Activated naive CD8-positive, alpha-beta T cell treated with anti-CD3 and anti-CD28 coated beads for 36 hours (primary cell): ENCODE results near the gene HCFC1. TPM values are rescaled to one million over a fixed set of nuclear protein-coding genes. Genes with fewer than 3 reads are reported as not detected.
"Not testable (repeated sequence)": the region's sequence is repeated elsewhere in the genome, so short reads cannot be mapped to it uniquely, and the experiment has no call there.

Source experiments
- DNase-seq: peaks from one replicate; pipeline ENCODE4 v3.0.0; 2021
- H3K27ac Mint-ChIP-seq: one replicate; pipeline ENCODE4 v1.8.0; 2022; ENCODE audit warnings: mild to moderate bottlenecking, moderate library complexity, mixed read lengths
- H3K27me3 Mint-ChIP-seq: one replicate; pipeline ENCODE4 v1.8.0; 2022; ENCODE audit warnings: mild to moderate bottlenecking, mixed read lengths
- H3K36me3 Mint-ChIP-seq: one replicate; pipeline ENCODE4 v1.8.0; 2021; ENCODE audit warnings: mild to moderate bottlenecking, mixed read lengths
- H3K4me1 Mint-ChIP-seq: one replicate; pipeline ENCODE4 v1.8.0; 2021; ENCODE audit warnings: mixed read lengths
- H3K4me3 Mint-ChIP-seq: one replicate; pipeline ENCODE4 v1.8.0; 2022; ENCODE audit warnings: mild to moderate bottlenecking, moderate library complexity, mixed read lengths
- H3K9me3 Mint-ChIP-seq: one replicate; pipeline ENCODE4 v1.8.0; 2022; ENCODE audit warnings: mixed read lengths
- total RNA-seq, 2 experiments: library from RNA; stranded (reverse); gene quantifications; one replicate each; pipeline ENCODE4 v1.2.3, GENCODE V29; 2021

Gene HCFC1
- total RNA-seq, 2 experiments from 2014 or later, result 140 to 142 TPM

DNA sequence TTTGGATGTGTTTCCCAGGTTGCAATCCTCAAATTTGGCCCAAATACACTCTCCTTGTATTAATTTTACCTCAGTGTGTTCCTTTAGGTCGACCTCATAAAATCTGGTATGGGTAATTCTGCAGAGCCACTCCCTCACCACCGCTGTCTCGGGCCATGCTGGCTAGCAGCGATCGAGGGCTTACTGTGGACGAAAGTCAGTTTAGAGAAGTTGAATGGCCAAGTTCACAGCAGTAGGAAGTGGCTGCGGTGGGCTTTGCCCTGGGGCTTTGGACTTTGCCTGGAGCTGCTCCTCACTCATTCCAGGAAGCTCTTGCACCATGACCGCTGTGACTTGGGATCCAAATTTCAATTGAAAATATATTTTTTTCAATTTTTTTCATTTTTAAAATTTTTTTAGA, 20.6 kb upstream of the HCFC1 start:
- H3K36me3 Mint-ChIP-seq, result no peaks in the 10 kb centered on the region
- H3K4me1 Mint-ChIP-seq, result peaks cover 13% of the 10 kb centered on the region
- no peaks in the 10 kb centered on the region for H3K27me3 Mint-ChIP-seq
- peaks cover 1% of the 10 kb centered on the region for H3K9me3 Mint-ChIP-seq
- no peak overlapping the region for H3K27ac Mint-ChIP-seq
- H3K4me3 Mint-ChIP-seq, result no peak overlapping the region
- DNase-seq, result no peak

DNA sequence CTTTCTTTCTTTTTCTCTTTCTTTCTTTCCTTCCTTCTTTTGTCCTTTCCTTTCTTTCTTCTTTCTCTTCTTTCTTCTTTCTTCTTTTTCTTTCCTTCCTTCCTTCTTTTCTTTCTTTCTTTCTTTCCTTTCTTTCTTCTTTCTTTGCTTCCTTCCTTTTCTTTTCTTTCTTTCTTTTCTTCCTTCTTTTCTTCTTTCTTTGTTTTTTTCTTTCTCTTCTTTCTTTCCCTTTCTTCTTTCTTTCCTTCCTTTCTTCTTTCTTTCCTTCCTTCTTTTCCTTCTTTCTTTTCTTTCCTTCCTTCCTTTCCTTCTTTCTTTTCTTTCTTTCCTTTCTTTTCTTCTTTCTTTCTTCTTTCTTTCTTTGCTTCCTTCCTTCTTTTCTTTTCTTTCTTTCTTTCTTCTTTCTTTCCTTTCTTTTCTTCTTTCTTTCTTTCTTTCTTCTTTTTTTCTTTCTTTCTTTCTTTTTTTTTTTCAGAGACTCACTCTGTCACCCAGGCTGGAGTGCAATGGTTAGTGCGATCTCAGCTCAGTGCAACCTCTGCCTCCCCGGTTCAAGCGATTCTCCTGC, 19.5 kb upstream of the HCFC1 start:
- no peak overlapping the region for H3K4me3 Mint-ChIP-seq

DNA sequence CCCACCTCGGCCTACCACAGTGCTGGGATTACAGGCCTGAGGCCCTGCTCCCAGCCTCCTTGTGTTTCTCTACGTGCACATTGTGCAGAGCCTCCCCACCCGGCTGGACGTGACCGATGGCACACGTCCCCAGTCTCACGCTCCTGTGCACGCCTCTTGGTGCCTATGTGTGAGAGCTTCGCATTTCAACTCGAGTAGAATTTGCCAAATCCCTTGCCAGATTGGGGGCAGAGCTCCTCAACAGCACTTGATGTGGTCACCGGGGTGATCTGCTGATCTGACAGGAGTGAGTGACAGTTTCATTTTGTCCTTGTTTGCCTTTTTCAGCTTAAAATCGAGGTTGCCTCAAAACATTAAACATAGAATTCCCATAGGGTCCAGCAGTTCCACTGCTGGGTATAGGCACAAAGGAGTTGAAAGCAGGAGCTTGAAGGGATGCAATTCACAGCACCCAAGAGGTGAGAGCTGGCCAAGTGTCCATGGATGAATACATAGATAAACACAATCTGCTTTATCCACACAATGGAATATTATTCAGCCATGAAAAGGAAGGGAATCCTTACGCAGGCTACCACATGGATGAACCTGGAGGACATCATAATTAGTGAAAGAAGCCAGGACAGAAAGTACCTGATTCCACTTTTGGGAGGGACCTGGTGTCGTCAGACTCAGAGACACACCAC, 18.5 kb upstream of the HCFC1 start:
- Mint-ChIP-seq H3K27ac (peak overlapping the region; percentile 85), H3K36me3 (no peaks in the 10 kb centered on the region), H3K27me3 (no peaks in the 10 kb centered on the region), H3K4me1 (peaks cover 14% of the 10 kb centered on the region), H3K9me3 (peaks cover 1% of the 10 kb centered on the region), H3K4me3 (peak overlapping the region; percentile 22)
- DNase-seq, result no peak

More for the DNA sequence above, 19.5 kb upstream of the HCFC1 start:
- Mint-ChIP-seq H3K9me3 (peaks cover 1% of the 10 kb centered on the region), H3K4me1 (peaks cover 14% of the 10 kb centered on the region), H3K27me3 (no peaks in the 10 kb centered on the region), H3K27ac (peak overlapping the region; percentile 56), H3K36me3 (no peaks in the 10 kb centered on the region)
- no peak for DNase-seq

DNA sequence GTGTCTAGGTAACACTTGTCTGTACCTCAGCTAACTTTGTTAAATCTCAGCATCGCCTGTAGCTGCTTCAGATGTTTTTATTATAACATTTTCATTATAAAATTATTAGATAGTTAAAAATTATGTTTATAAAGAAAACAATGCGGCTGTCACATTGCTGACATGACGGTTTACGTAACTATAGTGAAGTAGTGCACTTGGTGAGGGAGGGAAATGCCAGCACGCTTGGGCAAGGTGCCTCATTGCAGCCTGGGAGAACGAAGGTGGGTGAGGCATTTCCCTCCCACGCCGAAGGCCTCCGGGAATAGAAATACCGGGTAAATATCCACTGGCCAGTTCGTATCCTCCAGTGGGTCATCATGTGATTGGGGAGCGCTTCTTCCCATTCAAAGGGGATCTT, 16.9 kb upstream of the HCFC1 start:
- peaks cover 1% of the 10 kb centered on the region for H3K9me3 Mint-ChIP-seq
- H3K4me1 Mint-ChIP-seq, result peaks cover 24% of the 10 kb centered on the region
- no peak for DNase-seq
- H3K27me3 Mint-ChIP-seq, result no peaks in the 10 kb centered on the region
- H3K27ac Mint-ChIP-seq, result no peak overlapping the region
- no peak overlapping the region for H3K4me3 Mint-ChIP-seq
- peaks cover 3% of the 10 kb centered on the region for H3K36me3 Mint-ChIP-seq

DNA sequence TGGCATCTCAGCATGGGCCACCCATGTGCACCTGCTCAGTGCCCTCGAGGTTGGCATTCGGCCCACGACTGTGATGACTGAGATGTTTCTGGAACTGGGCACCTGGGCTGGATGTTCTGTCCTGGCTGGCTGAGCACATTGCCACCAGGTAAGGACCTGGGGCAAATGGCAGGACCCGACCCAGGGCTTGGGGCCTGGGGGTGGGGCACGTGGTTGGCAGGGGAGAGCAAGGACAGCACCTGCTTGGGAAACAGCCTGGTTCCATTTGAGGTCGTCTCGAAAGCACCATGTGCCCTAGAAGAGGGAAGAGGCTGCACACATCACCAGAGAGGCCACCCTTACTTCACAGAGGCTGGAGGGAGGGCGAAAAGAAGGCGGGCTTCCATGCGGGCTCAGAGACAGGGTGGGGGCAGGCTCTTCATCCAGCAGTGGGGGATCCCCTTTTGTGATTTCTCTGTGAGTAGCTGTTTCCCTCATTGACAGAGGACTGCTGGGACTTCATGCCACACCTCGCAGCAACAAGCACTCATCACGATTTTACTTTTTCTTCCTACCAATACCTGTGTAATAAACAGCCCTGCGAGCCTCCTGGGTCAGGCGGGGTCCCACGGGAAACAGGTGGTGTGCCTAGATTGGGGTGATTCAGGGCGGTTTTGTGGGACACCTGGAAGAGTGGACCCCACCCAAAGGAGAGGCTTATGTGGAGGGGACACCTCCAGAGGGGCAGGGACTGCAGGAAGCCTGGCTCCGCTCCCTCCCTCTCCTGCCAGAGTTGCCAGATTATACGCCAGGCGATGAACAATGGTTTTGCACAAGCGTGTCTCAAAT, 12.9 kb upstream of the HCFC1 start:
- peaks cover 12% of the 10 kb centered on the region for H3K36me3 Mint-ChIP-seq
- H3K27me3 Mint-ChIP-seq, result no peaks in the 10 kb centered on the region
- H3K27ac Mint-ChIP-seq, result peak overlapping the region; percentile 100
- peaks cover 41% of the 10 kb centered on the region for H3K4me1 Mint-ChIP-seq
- DNase-seq, result peak; percentile 70
- H3K4me3 Mint-ChIP-seq, result peak overlapping the region; percentile 85
- peaks cover 1% of the 10 kb centered on the region for H3K9me3 Mint-ChIP-seq

GRCh38 chrX:153983321-153983801, 11.7 kb upstream of the HCFC1 start:
- Mint-ChIP-seq H3K36me3 (peaks cover 12% of the 10 kb centered on the region), H3K27me3 (no peaks in the 10 kb centered on the region), H3K4me3 (no peak overlapping the region), H3K4me1 (peaks cover 37% of the 10 kb centered on the region), H3K9me3 (peaks cover 1% of the 10 kb centered on the region), H3K27ac (peak overlapping the region; percentile 85)
- no peak for DNase-seq

DNA sequence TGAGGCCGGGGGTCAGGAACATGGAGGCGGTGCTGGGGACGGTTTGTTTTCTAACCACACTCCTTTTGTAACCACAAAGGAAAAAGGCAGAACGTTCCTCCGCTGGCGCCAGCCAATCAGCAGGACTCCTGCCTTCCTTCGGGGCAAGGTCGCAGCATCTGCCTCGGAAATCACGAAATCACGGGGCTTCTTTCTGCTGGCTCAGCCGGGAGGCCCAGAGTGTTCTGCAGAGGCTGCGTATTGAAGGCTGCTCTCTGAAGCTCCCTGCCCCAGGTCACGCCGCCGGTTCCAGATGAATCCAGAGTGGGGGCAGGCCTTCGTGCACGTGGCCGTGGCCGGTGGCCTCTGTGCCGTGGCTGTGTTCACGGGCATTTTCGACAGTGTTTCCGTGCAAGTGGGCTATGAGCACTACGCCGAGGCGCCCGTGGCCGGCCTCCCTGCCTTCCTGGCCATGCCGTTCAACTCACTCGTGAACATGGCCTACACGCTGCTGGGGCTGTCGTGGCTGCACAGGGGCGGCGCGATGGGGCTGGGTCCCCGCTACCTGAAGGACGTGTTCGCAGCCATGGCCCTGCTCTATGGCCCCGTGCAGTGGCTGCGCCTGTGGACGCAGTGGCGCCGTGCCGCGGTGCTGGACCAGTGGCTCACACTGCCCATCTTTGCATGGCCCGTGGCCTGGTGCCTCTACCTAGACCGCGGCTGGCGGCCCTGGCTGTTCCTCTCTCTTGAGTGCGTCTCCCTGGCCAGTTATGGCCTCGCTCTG, 10.3 kb upstream of the HCFC1 start:
- Mint-ChIP-seq H3K27me3 (no peaks in the 10 kb centered on the region), H3K27ac (peak overlapping the region; percentile 85), H3K4me1 (peaks cover 35% of the 10 kb centered on the region), H3K4me3 (peak overlapping the region; percentile 38), H3K36me3 (peaks cover 12% of the 10 kb centered on the region), H3K9me3 (peaks cover 1% of the 10 kb centered on the region)
- DNase-seq, result peak; percentile 72

GRCh38 chrX:153981231-153981630, 9.6 kb upstream of the HCFC1 start:
- no peak for DNase-seq
- H3K4me3 Mint-ChIP-seq, result peak overlapping the region; percentile 38
- no peaks in the 10 kb centered on the region for H3K27me3 Mint-ChIP-seq
- H3K27ac Mint-ChIP-seq, result peak overlapping the region; percentile 85
- peaks cover 35% of the 10 kb centered on the region for H3K4me1 Mint-ChIP-seq
- H3K36me3 Mint-ChIP-seq, result peaks cover 12% of the 10 kb centered on the region
- peaks cover 1% of the 10 kb centered on the region for H3K9me3 Mint-ChIP-seq

DNA sequence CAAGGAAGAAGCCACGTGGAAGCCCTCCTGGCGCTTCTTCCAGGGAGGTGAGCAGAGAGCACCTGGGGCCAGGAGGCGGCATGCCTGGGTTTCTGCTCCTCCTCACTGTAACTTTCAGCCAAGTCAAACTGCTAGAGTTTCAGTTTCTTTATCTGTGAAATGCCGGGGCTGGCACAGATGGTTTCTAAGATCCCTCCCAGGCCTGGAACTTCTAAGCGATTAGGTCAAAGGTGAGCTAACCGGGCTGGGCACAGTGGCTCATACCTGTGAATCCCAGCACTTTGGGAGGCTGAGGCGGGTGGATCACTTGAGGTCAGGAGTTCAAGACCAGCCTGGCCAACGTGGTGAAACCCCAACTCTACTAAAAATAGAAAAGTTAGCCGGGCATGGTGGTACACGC, 8.8 kb upstream of the HCFC1 start:
- DNase-seq, H3K27me3 Mint-ChIP-seq: not testable (repeated sequence)

GRCh38 chrX:153974726-153975286, 3.2 kb upstream of the HCFC1 start:
- no peak for DNase-seq
- H3K9me3 Mint-ChIP-seq, result no peaks in the 10 kb centered on the region
- peak overlapping the region; percentile 98 for H3K27ac Mint-ChIP-seq
- peaks cover 8% of the 10 kb centered on the region for H3K36me3 Mint-ChIP-seq
- H3K4me3 Mint-ChIP-seq, result peak overlapping the region; percentile 85
- no peaks in the 10 kb centered on the region for H3K27me3 Mint-ChIP-seq
- H3K4me1 Mint-ChIP-seq, result peaks cover 14% of the 10 kb centered on the region

More for the DNA sequence above, 8.8 kb upstream of the HCFC1 start:
- Mint-ChIP-seq H3K4me1 (peaks cover 38% of the 10 kb centered on the region), H3K27ac (peak overlapping the region; percentile 85), H3K36me3 (peaks cover 15% of the 10 kb centered on the region), H3K4me3 (peak overlapping the region; percentile 45)
- H3K9me3 Mint-ChIP-seq, result not testable (repeated sequence)

DNA sequence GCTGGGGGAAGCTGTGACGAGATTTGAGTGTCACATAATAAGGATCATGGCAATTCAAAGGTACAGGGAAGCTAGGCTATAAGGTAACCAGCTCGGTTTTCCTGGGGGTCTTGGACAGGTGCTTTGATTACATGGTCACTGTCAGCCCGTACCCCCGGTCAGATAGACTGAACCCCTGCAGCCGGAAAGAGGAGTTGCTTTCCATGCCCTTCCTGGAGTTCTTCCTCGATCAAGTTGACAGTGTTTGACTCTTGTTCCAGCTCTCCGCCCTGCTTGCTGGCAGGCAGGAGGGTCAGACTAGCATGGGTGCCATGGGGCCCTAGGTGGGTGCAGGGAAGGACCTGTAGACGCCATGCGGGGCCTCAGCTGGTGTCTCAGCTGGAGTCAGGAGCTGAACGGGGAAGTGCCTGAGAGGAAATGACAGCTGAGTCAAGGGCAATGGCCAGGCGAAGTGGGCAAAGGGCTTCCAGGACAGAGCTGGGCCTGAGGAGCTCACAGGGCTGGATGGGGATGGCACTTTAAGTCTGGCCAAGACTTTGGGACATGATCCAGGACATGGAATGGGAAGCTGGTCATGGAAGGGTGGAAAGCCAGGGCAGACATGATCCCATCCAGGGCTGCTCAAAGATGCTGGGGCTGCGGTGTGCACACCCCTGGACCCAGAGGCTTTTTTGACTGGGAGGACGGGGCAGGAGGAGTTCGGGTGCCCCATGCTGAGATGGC, 2.5 kb upstream of the HCFC1 start:
- H3K27ac Mint-ChIP-seq, result peak overlapping the region; percentile 98
- peaks cover 14% of the 10 kb centered on the region for H3K36me3 Mint-ChIP-seq
- DNase-seq, result no peak
- H3K27me3 Mint-ChIP-seq, result no peaks in the 10 kb centered on the region
- H3K9me3 Mint-ChIP-seq, result no peaks in the 10 kb centered on the region
- peaks cover 14% of the 10 kb centered on the region for H3K4me1 Mint-ChIP-seq
- peak overlapping the region; percentile 85 for H3K4me3 Mint-ChIP-seq

GRCh38 chrX:153973127-153974002, 1.7 kb upstream of the HCFC1 start:
- H3K36me3 Mint-ChIP-seq, result peaks cover 21% of the 10 kb centered on the region
- H3K27ac Mint-ChIP-seq, result peak overlapping the region; percentile 98
- peaks cover 14% of the 10 kb centered on the region for H3K4me1 Mint-ChIP-seq
- no peaks in the 10 kb centered on the region for H3K27me3 Mint-ChIP-seq
- H3K9me3 Mint-ChIP-seq, result no peaks in the 10 kb centered on the region
- no peak for DNase-seq
- peak overlapping the region; percentile 85 for H3K4me3 Mint-ChIP-seq
